Lower leg skin (tissue), 3 donors: Measurements from ENCODE around the gene STXBP6.

Source experiments
- CTCF ChIP-seq, 3 donors: fragments of 450-650 bp; IDR thresholded peaks; one replicate each; pipeline ENCODE4 v1.5.1; 2016; ENCODE audit warnings: antibody characterized with exemption in 3 of 3, mild to moderate bottlenecking in 3 of 3, moderate library complexity in 2 of 3
- POLR2A ChIP-seq, 2 donors: fragments of 450-650 bp; IDR thresholded peaks; one replicate each; pipeline ENCODE4 v1.6.1; 2016 to 2017; ENCODE audit warnings: antibody characterized with exemption in 2 of 2, mild to moderate bottlenecking in 1 of 2, moderate library complexity in 1 of 2

- TF ChIP-seq CTCF (IDR thresholded peaks at IDR 0.05) (no peak), POLR2A (IDR thresholded peaks at IDR 0.05) (no peak)
Measured at GRCh38 chr14:24925771-24926374, 124.1 kb downstream of the STXBP6 start.
